ENCODE results near the gene ATP13A5.

DNA sequence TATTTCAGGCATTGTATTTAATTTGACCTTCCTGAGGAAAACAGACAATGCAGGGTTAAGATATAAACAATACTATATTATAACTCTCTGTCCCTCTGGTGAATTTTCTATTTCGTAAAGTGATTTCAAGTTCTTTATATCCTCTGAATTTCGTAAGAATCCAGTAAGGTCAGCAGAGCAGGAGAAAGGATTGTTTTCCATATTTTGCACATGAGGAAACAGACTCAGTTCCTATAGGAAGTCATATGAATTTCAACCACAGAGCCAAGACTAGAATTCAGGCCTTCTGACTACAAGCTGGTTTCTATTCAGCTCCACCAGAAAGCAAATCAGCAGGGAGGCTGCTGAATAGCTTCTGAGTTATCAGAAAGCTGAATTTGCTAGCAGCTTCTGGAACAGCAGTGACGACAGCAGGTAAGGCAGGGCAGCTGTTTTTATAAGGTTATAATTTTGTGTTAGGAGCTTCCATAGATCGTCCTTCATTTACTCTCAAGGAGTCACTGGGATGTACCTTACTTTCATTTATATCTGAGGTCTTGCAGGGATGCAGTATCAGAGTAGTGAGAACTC is 148.6 kb downstream of the ATP13A5 start:
- TF ChIP-seq, protein P1, sequence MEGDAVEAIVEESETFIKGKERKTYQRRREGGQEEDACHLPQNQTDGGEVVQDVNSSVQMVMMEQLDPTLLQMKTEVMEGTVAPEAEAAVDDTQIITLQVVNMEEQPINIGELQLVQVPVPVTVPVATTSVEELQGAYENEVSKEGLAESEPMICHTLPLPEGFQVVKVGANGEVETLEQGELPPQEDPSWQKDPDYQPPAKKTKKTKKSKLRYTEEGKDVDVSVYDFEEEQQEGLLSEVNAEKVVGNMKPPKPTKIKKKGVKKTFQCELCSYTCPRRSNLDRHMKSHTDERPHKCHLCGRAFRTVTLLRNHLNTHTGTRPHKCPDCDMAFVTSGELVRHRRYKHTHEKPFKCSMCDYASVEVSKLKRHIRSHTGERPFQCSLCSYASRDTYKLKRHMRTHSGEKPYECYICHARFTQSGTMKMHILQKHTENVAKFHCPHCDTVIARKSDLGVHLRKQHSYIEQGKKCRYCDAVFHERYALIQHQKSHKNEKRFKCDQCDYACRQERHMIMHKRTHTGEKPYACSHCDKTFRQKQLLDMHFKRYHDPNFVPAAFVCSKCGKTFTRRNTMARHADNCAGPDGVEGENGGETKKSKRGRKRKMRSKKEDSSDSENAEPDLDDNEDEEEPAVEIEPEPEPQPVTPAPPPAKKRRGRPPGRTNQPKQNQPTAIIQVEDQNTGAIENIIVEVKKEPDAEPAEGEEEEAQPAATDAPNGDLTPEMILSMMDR (IDR thresholded peaks at IDR 0.05): no peak
- TF ChIP-seq POLR2A (IDR thresholded peaks at IDR 0.05): no peak
